ENCODE measurements around the gene HJV.
"Not testable (repeated sequence)": the region's sequence is repeated elsewhere in the genome, so short reads cannot be mapped to it uniquely, and the experiment has no call there.

HJV gene

GRCh38 chr1:146021622-146022402 lies at the start of gene HJV:
Gene HJV (minus strand): TSS chr1:146021735. CDS start chr1:146020231, 1,504 bp downstream.
- no peak for DNase-seq

GRCh38 chr1:146059148-146059547 lies 37.6 kb upstream of the HJV start:
- DNase-seq = not testable (repeated sequence)

GRCh38 chr1:146051852-146052676 lies 30.5 kb upstream of the HJV start:
- peak; percentile 88 for DNase-seq

- DNase-seq = no peak
Measured at GRCh38 chr1:146051452-146051851, 29.9 kb upstream of the HJV start.

DNA sequence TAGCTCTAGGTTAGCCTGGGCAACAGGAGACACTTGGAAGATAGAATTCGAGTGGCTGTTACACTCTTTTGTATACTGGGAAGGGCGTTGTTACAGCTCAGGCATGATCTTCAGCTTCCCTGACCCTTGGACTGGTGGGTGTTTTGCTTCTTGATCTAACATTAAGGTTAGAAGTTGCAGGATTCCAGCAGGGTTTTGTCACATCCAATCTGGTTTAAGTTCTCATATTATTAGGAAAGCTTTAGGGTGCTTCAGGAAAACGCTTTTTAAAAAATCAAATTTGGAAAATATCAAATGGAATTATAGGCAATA lies 29.1 kb upstream of the HJV start:
- not testable (repeated sequence) for DNase-seq

DNA sequence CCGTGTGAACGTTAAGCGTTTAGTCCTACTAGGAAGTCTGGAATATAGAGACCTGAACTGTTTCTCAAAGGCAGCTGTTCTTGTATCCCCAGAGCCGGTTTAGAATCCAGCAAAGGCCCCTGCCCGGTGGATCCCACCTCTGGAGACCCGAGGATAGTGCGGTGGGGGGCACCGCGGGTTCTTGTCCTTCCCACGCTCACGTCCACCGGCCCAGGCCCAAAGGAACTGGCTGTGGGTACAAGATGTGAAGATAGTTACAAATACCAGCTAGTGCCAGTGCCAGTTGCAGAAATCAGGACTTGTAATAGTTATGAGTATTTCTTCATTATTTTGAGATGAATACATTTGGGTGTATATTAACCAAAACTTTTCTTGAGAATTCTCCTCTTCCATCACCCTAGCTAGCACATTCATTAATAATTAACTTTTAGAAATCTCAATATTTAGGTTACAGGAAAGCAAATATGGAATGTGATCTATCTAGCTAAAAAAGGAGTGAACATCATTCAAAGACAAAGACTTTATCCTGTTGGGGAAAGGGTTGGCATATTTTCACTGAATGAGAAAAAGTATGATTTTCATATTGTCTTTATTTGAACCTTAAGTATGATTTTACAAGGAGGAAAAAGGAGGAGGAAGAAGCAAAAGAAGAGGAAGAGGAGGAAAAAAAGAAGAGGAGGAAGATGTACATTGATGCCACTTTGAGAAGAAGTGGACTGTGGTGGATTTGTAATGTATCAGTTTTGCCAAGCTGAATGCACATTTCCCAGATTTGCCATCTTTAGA lies 28.5 kb upstream of the HJV start:
- not testable (repeated sequence) for DNase-seq

GRCh38 chr1:146049436-146049835 lies 27.9 kb upstream of the HJV start:
- DNase-seq = no peak

DNA sequence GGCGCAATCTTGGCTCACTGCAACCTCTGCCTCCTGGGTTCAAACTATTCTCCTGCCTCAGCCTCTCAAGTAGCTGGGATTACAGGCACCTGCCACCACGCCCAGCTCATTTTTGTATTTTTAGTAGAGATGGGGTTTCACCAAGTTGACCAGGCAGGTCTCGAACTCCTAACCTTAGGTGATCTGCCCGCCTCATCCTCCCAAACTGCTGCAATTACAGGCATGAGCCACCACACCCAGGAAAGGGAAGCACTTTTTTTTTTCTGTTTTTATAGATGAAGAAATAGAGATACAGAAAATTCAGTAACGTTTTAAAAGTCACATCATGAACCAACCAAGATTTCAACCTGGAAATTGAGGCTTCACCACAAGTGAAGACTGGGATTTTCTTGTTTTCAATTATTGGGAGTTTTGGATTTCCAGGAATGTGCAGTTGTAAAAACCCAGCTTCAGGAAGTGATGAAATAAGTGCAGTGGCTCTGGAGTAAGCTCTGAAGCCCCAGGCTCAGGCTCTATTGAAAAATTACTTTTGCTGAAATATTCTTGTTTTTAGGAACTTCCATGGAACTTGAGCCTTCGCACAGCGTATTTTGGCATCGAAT lies 27.1 kb upstream of the HJV start:
- not testable (repeated sequence) for DNase-seq

DNA sequence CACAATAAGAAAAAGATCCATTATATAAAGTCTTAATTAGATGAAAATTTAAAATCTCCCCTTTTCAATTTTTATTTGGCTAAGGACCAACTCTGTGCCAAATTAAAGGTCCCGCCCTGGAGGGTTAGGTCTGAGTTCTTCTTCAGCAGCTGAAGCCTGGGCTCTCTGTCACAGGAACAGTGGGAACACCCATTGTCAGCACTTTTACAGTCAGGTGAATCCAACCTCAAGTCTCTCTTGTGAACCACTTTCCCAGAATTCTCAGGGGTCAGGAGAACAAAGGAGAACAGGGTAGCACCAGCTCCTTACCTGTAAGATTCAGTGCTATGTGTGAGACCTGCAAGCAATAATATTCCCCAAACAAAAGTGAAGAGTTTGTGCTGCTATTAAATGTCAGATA lies 25.1 kb upstream of the HJV start:
- DNase-seq = no peak

DNA sequence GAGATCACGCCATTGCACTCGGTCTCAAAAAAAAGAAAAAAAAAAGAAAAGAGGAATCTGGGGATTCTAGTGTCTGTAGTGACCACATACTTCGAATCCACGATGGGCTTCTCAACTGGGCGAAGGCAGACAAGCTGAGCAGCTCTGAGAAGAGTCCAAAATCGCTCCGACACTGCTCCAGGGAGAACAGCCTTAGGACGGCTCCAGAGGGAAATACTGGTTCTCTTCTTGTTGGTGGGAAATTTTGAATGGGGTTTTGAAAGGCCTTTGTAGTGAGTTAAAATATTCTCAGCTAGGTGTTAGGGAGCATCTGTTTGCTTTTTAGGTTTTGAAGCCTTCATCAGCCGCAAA lies 18.3 kb upstream of the HJV start:
- no peak for DNase-seq

DNA sequence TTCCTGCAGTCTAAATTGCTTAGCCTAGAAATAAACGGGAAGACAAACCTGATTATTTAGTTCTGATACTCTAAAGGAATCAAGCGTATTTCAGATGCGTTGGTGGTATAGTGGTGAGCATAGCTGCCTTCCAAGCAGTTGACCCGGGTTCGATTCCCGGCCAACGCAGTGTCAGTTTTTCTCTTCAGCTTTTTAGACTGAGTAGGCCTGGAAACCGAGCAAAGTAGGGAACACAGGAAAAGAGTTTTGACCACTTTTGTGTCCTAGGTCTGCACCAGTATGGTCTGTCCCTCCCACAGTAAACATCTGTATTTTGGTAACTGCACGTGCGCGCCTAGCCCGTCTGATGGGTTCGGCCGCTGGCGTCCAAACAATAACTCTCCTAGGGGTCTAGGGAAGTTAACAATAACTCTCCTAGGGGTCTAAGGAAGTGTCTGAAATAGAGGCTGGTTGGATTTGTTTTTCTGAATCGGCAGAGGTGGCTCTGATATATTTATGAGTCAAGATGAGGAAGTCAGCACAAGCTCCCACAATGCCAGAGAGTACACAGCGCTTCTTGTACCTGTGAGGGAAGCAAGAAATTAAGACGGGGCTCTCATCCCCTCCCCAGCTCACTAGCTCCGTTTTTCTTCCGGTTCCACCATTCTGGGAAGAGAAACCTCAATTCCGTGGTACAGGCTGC lies 15.6 kb upstream of the HJV start:
- DNase-seq = no peak

DNA sequence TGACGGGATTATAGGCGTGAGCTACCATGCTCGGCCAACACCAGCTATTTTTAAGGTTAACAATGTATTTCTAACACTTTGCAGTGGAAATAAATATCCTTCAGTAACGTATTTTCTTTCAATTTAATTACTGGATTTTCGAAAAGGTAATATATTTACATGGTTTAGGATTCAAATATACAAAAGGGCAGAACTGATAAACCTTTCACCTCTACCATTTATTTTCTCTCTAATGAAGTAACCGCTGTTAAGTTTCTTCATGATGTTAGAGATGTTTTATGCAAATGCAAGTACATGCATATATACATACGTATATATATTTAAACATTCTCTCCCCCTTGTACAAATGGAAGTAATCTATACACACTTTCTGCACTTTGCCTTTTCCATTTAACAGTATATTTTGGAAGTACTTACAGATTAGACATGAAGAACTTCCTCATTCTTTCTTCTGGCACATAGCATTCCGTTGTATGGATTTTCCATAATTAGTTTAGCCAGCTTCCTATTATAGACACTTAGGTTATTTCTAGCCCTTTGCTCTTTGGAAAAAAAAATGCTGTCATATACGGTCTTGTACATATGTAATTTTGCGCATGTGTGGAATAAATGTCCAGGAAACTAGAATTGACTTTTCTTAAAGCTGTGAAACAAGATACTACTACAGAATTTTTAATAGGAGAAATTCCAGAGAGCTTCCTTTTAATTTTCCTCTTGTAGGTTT lies 14.9 kb upstream of the HJV start:
- DNase-seq = no peak

DNA sequence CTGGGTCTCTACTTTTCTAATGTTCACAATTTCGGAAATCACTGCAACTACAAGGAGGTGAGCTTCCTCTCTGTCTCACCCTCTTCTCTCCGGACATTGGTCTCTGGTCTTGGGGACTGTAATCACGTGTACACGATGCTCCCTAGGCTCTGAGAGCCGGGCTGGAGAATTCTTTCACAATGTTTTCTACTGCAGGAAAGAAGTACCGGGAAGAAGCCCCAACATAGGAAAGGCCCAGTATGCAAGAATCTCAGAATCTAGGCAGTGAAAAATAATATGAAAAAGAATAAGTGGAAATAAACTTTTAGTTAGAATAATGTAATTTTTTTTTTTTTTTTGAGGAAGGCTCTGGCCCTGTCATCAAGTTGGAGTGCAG lies 13.5 kb upstream of the HJV start:
- DNase-seq = no peak

DNA sequence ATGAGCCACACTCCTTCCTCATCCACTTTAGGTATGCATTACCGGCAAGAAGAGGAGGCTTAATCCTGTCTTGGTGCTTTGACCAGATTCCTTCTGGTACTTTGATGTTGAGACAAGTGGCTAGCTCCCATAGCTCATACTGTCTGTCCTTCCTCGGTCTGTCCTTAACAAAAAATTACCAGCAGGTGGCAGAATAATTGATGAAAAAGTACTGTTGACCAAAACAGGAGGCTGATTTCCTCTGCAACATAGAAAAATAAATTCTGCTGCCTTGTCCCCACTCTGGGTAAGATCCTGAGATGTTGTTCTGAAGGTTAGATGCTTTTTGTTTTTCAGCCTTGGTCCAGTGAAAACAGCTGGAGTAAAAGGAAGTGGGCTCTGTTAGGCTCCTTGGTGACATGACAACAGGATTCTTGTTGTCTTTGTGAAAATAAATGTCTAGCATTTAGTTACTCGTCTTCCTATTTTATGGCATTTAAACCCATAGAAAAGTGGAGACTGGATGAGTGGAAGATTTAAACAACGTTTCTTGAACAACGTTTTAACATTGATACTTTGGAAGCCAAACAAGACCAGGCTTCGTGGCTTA lies 11.2 kb upstream of the HJV start:
- DNase-seq = no peak

DNA sequence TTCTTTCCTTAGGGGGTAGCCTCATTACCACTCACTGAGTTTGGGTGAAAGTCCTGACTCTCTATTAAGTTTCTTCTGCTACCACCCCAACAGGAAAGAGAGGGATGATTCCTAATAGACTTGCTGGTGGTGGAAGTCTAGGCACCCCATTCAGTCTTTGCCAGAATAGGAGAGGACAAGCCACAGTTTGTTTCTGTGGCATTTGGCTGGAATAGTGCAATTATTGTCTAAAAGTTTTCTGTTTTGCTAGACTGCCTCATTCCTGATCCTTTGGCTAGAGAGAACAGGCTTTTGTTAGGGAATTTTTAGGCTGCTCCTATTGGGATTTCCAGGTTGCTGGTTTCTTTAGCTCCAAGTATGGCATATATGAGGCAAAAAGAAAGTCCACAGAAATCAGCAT lies 9.9 kb upstream of the HJV start:
- DNase-seq = no peak

GRCh38 chr1:146029117-146029516 lies 7.6 kb upstream of the HJV start:
- no peak for DNase-seq

DNA sequence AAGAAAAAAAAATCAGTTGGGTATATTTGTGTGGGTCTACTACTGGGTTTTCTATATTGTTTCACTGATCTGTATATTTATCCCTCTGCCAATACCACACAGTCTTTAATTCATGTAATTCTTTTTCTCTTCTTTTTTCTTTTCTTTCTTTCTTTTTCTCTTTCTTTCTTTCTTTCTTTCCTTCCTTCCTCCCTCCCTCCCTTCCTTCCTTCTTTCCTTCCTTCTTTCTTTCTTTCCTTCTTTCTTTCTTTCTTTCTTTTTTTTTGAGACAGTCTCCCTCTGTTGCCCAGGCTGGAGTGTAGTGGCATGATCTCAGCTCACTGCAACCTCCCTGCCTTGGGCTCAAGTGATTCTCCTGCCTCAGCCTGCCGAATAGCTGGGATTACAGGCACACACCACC lies 5.1 kb upstream of the HJV start:
- not testable (repeated sequence) for DNase-seq

- DNase-seq = not testable (repeated sequence)
Measured at GRCh38 chr1:146025787-146026495, 4.4 kb upstream of the HJV start.

DNA sequence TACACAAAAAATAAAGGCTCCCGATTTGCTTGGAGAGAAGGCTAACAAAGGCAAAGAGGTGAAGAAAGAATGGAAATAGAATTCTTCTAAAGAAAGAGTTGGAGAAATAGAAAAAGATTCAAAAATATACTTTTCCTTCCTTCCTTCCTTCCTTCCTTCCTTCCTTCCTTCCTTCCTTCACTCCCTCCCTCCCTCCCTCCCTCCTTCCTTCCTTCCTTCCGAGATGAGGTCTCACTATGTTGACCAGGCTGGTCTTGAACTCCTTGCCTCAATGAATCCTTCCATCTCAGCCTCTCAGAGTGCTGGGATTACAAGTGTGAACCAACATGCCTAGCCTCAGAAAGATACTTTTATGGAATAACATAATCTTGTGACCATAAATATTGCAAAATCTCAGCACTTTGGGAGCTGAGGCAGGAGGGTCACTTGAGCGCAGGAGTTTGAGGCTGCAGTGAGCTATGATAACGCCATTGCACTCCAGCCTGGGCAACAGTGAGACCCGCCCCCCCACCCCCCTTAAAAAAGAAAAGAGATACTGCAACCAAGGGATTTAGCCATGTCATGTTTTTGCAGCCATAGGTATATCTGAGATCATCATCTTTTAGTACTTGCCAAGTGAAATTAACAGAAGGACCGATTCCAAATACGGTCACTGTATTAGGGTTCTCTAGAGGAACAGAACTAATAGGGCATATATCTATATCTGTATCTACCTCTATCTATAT lies 1.0 kb upstream of the HJV start:
- no peak for DNase-seq

DNA sequence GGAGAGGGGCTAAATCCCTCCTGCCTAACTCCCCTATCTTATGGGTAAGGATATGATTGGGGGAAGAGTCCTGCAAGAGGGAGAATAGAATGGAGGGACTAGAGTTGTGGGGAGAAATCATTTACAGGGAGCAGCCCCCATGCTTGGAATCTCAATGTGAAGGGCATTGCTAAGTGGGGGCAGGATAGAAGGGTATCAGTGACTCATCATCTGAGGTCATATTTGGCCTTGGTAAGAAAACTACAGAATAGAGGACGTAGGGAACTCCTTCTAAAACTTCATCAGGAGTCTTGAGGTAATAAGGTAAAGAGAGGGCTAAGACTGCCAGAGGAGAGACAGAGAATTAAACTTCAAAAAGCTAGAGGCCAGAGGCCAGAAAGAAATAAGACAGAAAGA lies 487 bp downstream of the HJV start:
- DNase-seq = no peak
